ENCODE results near the gene CAD. TPM values are rescaled to one million over a fixed set of nuclear protein-coding genes. Genes with fewer than 3 reads are reported as not detected.

CAD gene
- total RNA-seq, 1 experiment from 2014 or later: 114 TPM

GRCh38 chr2:27250652-27251379 lies 33.6 kb downstream of the CAD start:
- intact Hi-C loops (cut with micrococcal nuclease): loop anchor here (1.0 kb wide), 2 partner anchors 29 to 52 kb away; no protein-coding TSS in a partner anchor
- H3K36me3 ChIP-seq (ENCODE audit: control insufficient read depth in 1 of 2, insufficient read depth in 2 of 2, low read length in 2 of 2): no peaks in the 10 kb centered on the region; a peak in 1 of 4 replicates

GRCh38 chr2:27251766-27252165 lies 34.6 kb downstream of the CAD start:
- TF ChIP-seq ELF1 (IDR thresholded peaks at IDR 0.05; ENCODE audit: borderline replicate concordance, low read depth) (no peak), SIN3A (IDR thresholded peaks at IDR 0.05; ENCODE audit: low read depth) (no peak), SRF (IDR thresholded peaks at IDR 0.05; ENCODE audit: low read depth) (no peak), EZH2phosphoT487 (IDR thresholded peaks at IDR 0.05; ENCODE audit: borderline replicate concordance) (no peak), REST (IDR thresholded peaks at IDR 0.05; ENCODE audit: low read depth) (no peak), MAX (IDR thresholded peaks at IDR 0.05) (no peak), SP1 (IDR thresholded peaks at IDR 0.05; ENCODE audit: low read depth) (no peak), ZFX (IDR thresholded peaks at IDR 0.05) (no peak), POLR2A (IDR thresholded peaks at IDR 0.05; ENCODE audit: borderline replicate concordance, extremely low read depth, insufficient read depth, insufficient read length) (no peak)
- no TSS peak for BruUV-seq (replicated peaks)
- POLR2A ChIA-PET: interaction anchor here (1.0 kb wide), 1 partner anchor 13 kb away, joined by 3 read pairs; no protein-coding TSS in a partner anchor

More at GRCh38 chr2:27250652-27251379, 33.6 kb downstream of the CAD start:
- no peaks in the 10 kb centered on the region for H3K79me2 ChIP-seq (ENCODE audit: insufficient read depth, low read length)
- no peaks in the 10 kb centered on the region for H3K27me3 ChIP-seq (ENCODE audit: insufficient read depth, low read length)
- H3K9me3 ChIP-seq (ENCODE audit: control insufficient read depth in 1 of 2, insufficient read depth in 1 of 2, low read depth in 1 of 2, low read length in 2 of 2): no peaks in the 10 kb centered on the region
- POLR2A ChIA-PET: interaction anchor here (1.0 kb wide), 1 partner anchor 14 kb away, joined by 3 read pairs; no protein-coding TSS in a partner anchor
- TF ChIP-seq FOSL1 (IDR thresholded peaks at IDR 0.05; ENCODE audit: low read depth) (no peak), POLR2AphosphoS5 (IDR thresholded peaks at IDR 0.05; ENCODE audit: low read depth, low read length) (no peak), SIN3A (IDR thresholded peaks at IDR 0.05; ENCODE audit: low read depth) (no peak), RAD21 (IDR thresholded peaks at IDR 0.05; ENCODE audit: low read depth) (no peak)
- DNase-seq (ENCODE audit: low read depth, low spot score) (no peak), ATAC-seq (no peak)
- CTCF ChIA-PET: interaction anchor here (1.7 kb wide), 1 partner anchor 29 kb away, joined by 13 read pairs; no protein-coding TSS in a partner anchor
- peak overlapping the region; percentile 12 for H2AFZ ChIP-seq (ENCODE audit: low read depth, low read length, poor library complexity, severe bottlenecking)
- H3K4me1 ChIP-seq (ENCODE audit: control insufficient read depth in 1 of 2, insufficient read depth in 2 of 2, low read length in 2 of 2): peaks cover 0 to 10% of the 10 kb centered on the region in 2 experiments; a peak in 2 of 4 replicates
- no peaks in the 10 kb centered on the region for H4K20me1 ChIP-seq (ENCODE audit: insufficient read depth)
- peak overlapping the region; percentile 21; the same call in 1 of the 2 replicates for H3K9ac ChIP-seq (ENCODE audit: low read length)
- H3K4me3 ChIP-seq (replicated peaks in 1 of 2; ENCODE audit: low read depth in 1 of 2, low read length in 2 of 2): no peak overlapping the region
- H3K4me2 ChIP-seq (ENCODE audit: low read length): peak overlapping the region; percentile 41
- BruUV-seq (replicated peaks): no TSS peak
- H3K9me2 ChIP-seq (ENCODE audit: insufficient read depth): no peaks in the 10 kb centered on the region
- RAD21 ChIA-PET (ENCODE audit: low non-redundant PET in 1 of 2, low total read pairs in 2 of 2, uncharacterized antibody in 2 of 2, unreplicated experiment in 2 of 2): no interaction called here
- H3K27ac ChIP-seq (ENCODE audit: low read depth, low read length): no peak overlapping the region

More at GRCh38 chr2:27251766-27252165, 34.6 kb downstream of the CAD start:
- intact Hi-C loops (cut with micrococcal nuclease): no loop called here
- ATAC-seq: no peak
- RAD21 ChIA-PET (ENCODE audit: low non-redundant PET in 1 of 2, low total read pairs in 2 of 2, uncharacterized antibody in 2 of 2, unreplicated experiment in 2 of 2): no interaction called here
- Histone ChIP-seq H3K4me2 (ENCODE audit: low read length) (no peak overlapping the region), H3K9me3 (ENCODE audit: control insufficient read depth in 1 of 2, insufficient read depth in 1 of 2, low read depth in 1 of 2, low read length in 2 of 2) (no peaks in the 10 kb centered on the region), H3K4me1 (ENCODE audit: control insufficient read depth in 1 of 2, insufficient read depth in 2 of 2, low read length in 2 of 2) (peaks cover 0 to 10% of the 10 kb centered on the region in 2 experiments; a peak in 2 of 4 replicates), H3K27me3 (ENCODE audit: insufficient read depth, low read length) (no peaks in the 10 kb centered on the region), H3K4me3 (replicated peaks in 1 of 2; ENCODE audit: low read depth in 1 of 2, low read length in 2 of 2) (no peak overlapping the region), H4K20me1 (ENCODE audit: insufficient read depth) (no peaks in the 10 kb centered on the region), H3K36me3 (ENCODE audit: control insufficient read depth in 1 of 2, insufficient read depth in 2 of 2, low read length in 2 of 2) (no peaks in the 10 kb centered on the region; a peak in 2 of 4 replicates), H3K9me2 (ENCODE audit: insufficient read depth) (no peaks in the 10 kb centered on the region), H2AFZ (ENCODE audit: low read depth, low read length, poor library complexity, severe bottlenecking) (no peak overlapping the region), H3K79me2 (ENCODE audit: insufficient read depth, low read length) (no peaks in the 10 kb centered on the region), H3K9ac (ENCODE audit: low read length) (no peak overlapping the region), H3K27ac (ENCODE audit: low read depth, low read length) (no peak overlapping the region)
- no peak for DNase-seq (ENCODE audit: low read depth, low spot score)
- CTCF ChIA-PET: interaction anchor here (1.7 kb wide), 1 partner anchor 28 kb away, joined by 13 read pairs; no protein-coding TSS in a partner anchor

All from HCT116 (cell line).